Endodermal cell (in vitro differentiated cells): ENCODE measurements around the gene MMP28. TPM values are rescaled to one million over a fixed set of nuclear protein-coding genes. Genes with fewer than 3 reads are reported as not detected.
A peak's percentile ranks its signal among the peaks of the same experiment; 100 is the strongest.

Source experiments
- DNase-seq: peaks from one replicate; pipeline ENCODE4 v3.0.0-alpha.2; 2017
- H3K27ac ChIP-seq: 2 replicates; pipeline ENCODE4 v1.5.1; 2013; ENCODE audit warnings: mild to moderate bottlenecking, low read depth, low read length, moderate library complexity
- H3K27me3 ChIP-seq: 2 replicates; pipeline ENCODE4 v1.6.1; 2013; ENCODE audit warnings: mild to moderate bottlenecking, low read length, moderate library complexity; ENCODE audit not compliant: insufficient read depth, control insufficient read depth, poor library complexity, severe bottlenecking
- H3K36me3 ChIP-seq: 2 replicates; pipeline ENCODE4 v1.7.0; 2013; ENCODE audit warnings: mild to moderate bottlenecking, low read length, moderate library complexity; ENCODE audit not compliant: control insufficient read depth, insufficient read depth
- H3K4me1 ChIP-seq: one replicate; pipeline ENCODE4 v1.7.0; 2013; ENCODE audit warnings: low read length; ENCODE audit not compliant: control insufficient read depth, insufficient read depth
- H3K4me3 ChIP-seq: 2 replicates; pipeline ENCODE4 v1.5.1; 2013; ENCODE audit warnings: mild to moderate bottlenecking, low read length, moderate library complexity
- H3K9ac ChIP-seq: 2 replicates; pipeline ENCODE4 v1.6.1; 2013; ENCODE audit warnings: mild to moderate bottlenecking, low read length, moderate library complexity; ENCODE audit not compliant: poor library complexity, severe bottlenecking; ENCODE audit errors: extremely low read depth
- H3K9me3 ChIP-seq: 2 replicates; pipeline ENCODE4 v1.6.1; 2013; ENCODE audit warnings: mild to moderate bottlenecking, low read length, moderate library complexity; ENCODE audit not compliant: control insufficient read depth
- H3K27ac Mint-ChIP-seq: 2 replicates; pipeline ENCODE4 v1.8.0; 2020; ENCODE audit warnings: mixed read lengths
- H3K27me3 Mint-ChIP-seq: 2 replicates; pipeline ENCODE4 v1.8.0; 2021; ENCODE audit warnings: mild to moderate bottlenecking, mixed read lengths; ENCODE audit not compliant: insufficient read depth
- H3K36me3 Mint-ChIP-seq: 2 replicates; pipeline ENCODE4 v1.8.0; 2020; ENCODE audit warnings: low read depth, mixed read lengths
- H3K4me1 Mint-ChIP-seq: 2 replicates; pipeline ENCODE4 v1.8.0; 2020; ENCODE audit warnings: mixed read lengths
- H3K4me3 Mint-ChIP-seq: 2 replicates; pipeline ENCODE4 v1.8.0; 2020; ENCODE audit warnings: mild to moderate bottlenecking, moderate library complexity, mixed read lengths
- H3K9me3 Mint-ChIP-seq: 2 replicates; pipeline ENCODE4 v1.8.0; 2020; ENCODE audit warnings: mild to moderate bottlenecking, mixed read lengths
- WGBS, 2 experiments: methylation state at CpG; one replicate each; pipeline versions ENCODE4 v1.1.5 to v1.1.7; 2013; ENCODE audit warnings: missing lambda C conversion rate in 2 of 2, mixed read lengths in 1 of 2; ENCODE audit not compliant: insufficient coverage in 1 of 2, insufficient read length in 1 of 2; 5-methylcytosine and 5-hydroxymethylcytosine counted together
- total RNA-seq, 2 donors: library from RNA; stranded (reverse); fragmentation: NEBNext Ultra II Directional in 1 of 2; extraction: Animal tissue kit (Norgen Biotek cat#: 25700) in 1 of 2; gene quantifications; 2 replicates in 1 of 2; 3 replicates in 1 of 2; pipeline ENCODE4 v1.2.1, GENCODE V29; 2021
- TF ChIP-seq, protein P1 (sequence below): fragments of 200-600 bp; sonication (generic); conservative IDR thresholded peaks from 2 replicates; pipeline ENCODE4 v1.5.0; 2021; ENCODE audit warnings: antibody characterized with exemption, mild to moderate bottlenecking

The MMP28 gene
- total RNA-seq, 2 donors from 2014 or later = not detected

DNA sequence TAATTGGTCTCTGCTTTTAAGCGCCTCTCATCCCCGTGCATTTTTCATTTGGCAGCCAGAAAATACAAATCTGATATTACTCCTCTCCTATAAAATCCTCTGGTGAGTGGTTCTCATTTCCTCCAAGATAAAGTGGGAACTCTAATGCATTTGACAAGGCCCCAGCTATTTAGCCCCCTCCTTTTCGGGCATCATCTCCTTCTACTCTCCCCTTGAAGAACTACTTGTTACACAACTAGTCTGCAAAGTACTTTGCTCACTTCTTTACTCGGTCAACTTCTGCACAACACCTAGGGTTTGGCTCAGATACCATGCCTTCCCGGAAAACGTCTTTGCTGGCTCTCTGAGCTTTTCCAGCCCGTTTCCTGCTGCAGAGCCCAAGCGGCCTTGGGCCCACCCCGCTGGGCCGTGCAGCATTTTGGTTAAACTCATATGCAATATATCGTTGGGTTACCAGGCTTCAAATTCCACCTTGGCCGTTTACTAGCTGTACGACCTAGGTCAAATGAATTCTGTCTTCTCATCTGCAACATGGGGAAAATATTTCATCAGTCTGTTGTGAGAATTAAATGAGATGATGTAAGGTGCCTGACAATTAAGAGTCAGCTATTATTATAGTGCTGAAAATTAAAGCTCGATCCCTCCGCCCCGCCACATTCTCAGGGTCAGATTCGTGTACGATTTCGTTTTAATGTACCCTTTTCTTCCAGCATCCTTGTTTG is 13.0 kb upstream of the MMP28 start:
- WGBS, 2 experiments = 44 to 47% methylated on average over 12 to 19 of the region's 19 CpGs
- Mint-ChIP-seq H3K36me3 (peaks cover 6% of the 10 kb centered on the region), H3K9me3 (no peaks in the 10 kb centered on the region), H3K4me3 (peak overlapping the region; percentile 97), H3K27me3 (peaks cover 4% of the 10 kb centered on the region), H3K4me1 (peaks cover 20% of the 10 kb centered on the region), H3K27ac (peak overlapping the region; percentile 99)
- TF ChIP-seq, protein P1, sequence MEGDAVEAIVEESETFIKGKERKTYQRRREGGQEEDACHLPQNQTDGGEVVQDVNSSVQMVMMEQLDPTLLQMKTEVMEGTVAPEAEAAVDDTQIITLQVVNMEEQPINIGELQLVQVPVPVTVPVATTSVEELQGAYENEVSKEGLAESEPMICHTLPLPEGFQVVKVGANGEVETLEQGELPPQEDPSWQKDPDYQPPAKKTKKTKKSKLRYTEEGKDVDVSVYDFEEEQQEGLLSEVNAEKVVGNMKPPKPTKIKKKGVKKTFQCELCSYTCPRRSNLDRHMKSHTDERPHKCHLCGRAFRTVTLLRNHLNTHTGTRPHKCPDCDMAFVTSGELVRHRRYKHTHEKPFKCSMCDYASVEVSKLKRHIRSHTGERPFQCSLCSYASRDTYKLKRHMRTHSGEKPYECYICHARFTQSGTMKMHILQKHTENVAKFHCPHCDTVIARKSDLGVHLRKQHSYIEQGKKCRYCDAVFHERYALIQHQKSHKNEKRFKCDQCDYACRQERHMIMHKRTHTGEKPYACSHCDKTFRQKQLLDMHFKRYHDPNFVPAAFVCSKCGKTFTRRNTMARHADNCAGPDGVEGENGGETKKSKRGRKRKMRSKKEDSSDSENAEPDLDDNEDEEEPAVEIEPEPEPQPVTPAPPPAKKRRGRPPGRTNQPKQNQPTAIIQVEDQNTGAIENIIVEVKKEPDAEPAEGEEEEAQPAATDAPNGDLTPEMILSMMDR = no peak
- H3K9me3 ChIP-seq = no peaks in the 10 kb centered on the region
- H3K36me3 ChIP-seq = peaks cover 20% of the 10 kb centered on the region
- peak overlapping the region; percentile 81 for H3K9ac ChIP-seq
- peak overlapping the region; percentile 100 for H3K4me3 ChIP-seq
- peak; percentile 56 for DNase-seq
- H3K27ac ChIP-seq = peak overlapping the region; percentile 82
- H3K27me3 ChIP-seq = no peaks in the 10 kb centered on the region
- no peaks in the 10 kb centered on the region for H3K4me1 ChIP-seq

DNA sequence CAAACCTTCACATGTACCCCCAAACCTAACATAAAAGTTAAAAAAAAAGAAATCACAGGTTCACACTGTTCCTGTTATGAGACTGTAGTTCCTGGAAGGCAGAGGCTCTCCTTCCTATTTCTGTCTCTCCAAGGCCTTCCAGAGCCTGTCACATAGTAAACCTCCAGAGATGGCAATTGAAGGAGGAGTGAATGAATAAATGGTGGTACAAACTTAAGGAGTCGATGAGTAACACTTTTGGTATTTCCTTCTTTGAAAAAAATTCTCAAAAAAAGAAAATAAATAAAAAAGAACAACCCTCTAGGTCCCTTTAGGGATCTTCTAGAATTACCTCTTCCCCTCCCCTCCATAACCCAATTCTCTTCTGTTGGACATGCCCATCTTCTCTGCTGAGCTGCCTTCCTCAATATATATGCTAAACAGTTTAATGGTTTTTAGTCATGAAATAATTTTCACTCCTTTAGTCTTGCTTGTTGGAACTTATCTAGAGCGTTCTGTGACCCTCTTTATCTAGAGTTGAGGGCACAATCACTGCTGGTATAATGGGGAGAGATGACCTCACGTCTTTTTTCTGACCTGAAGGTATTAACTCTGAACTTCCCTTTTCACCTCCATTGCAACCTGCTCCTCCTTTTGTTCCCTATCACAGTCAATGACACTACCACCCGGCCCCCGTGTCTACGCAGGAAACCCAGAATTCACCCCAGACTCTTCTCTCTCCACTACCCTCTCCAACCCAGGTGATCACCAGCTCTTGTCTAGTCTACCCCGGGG is 12.1 kb upstream of the MMP28 start:
- peaks cover 14% of the 10 kb centered on the region for H3K36me3 ChIP-seq
- WGBS, 2 experiments = 84 to 97% methylated on average over 5 to 7 of the region's 7 CpGs
- H3K4me3 Mint-ChIP-seq = no peak overlapping the region
- H3K9me3 Mint-ChIP-seq = no peaks in the 10 kb centered on the region
- H3K36me3 Mint-ChIP-seq = no peaks in the 10 kb centered on the region
- no peaks in the 10 kb centered on the region for H3K27me3 ChIP-seq
- H3K27ac Mint-ChIP-seq = no peak overlapping the region
- no peak overlapping the region for H3K9ac ChIP-seq
- H3K4me1 ChIP-seq = no peaks in the 10 kb centered on the region
- DNase-seq = no peak
- H3K27me3 Mint-ChIP-seq = peaks cover 5% of the 10 kb centered on the region
- H3K4me1 Mint-ChIP-seq = peaks cover 20% of the 10 kb centered on the region
- H3K27ac ChIP-seq = no peak overlapping the region
- no peak overlapping the region for H3K4me3 ChIP-seq
- no peaks in the 10 kb centered on the region for H3K9me3 ChIP-seq
- TF ChIP-seq, protein P1 = no peak

DNA sequence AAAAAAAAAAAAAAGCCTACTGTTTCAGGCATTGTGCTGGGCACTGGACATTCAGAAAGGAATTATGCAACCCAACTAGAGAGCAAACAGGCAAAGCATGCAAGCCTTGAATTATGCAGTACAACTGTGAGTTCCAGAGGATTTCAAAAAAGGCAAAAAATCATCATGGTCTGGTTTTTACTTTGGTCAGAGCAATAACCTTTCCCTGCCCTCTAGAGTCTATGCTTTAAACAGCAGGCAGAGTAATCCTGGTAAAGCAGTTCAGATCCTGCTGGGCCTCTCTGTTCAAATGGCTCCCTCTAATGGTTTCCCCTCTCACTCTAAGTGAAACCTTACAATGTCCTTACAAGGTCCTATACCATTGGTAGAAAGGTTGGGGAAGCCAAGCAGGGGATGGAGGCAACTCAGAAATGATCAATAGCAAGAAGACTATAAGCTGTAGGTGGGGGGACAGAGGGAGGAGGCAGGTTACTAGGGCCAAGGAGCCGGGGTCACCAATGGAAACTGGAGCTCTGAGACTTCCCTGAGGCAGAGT is 9.3 kb upstream of the MMP28 start:
- no peaks in the 10 kb centered on the region for H3K9me3 ChIP-seq
- no peak overlapping the region for H3K4me3 ChIP-seq
- 80% methylated on average over 1 of the region's 1 CpG; no CpG with 5 or more reads in 1 of the 2 experiments for WGBS, 2 experiments
- no peaks in the 10 kb centered on the region for H3K36me3 Mint-ChIP-seq
- H3K27me3 Mint-ChIP-seq = peaks cover 11% of the 10 kb centered on the region
- peaks cover 10% of the 10 kb centered on the region for H3K4me1 Mint-ChIP-seq
- no peak overlapping the region for H3K27ac ChIP-seq
- no peaks in the 10 kb centered on the region for H3K36me3 ChIP-seq
- peak; percentile 83 for DNase-seq
- peaks cover 10% of the 10 kb centered on the region for H3K27me3 ChIP-seq
- H3K9ac ChIP-seq = no peak overlapping the region
- H3K4me3 Mint-ChIP-seq = no peak overlapping the region
- no peaks in the 10 kb centered on the region for H3K9me3 Mint-ChIP-seq
- H3K27ac Mint-ChIP-seq = no peak overlapping the region
- H3K4me1 ChIP-seq = no peaks in the 10 kb centered on the region
- TF ChIP-seq, protein P1 = peak; percentile 88
